Mesothelial cell of epicardium (in vitro differentiated cells): ENCODE results near the gene KATNAL2. TPM values are rescaled to one million over a fixed set of nuclear protein-coding genes. Genes with fewer than 3 reads are reported as not detected.

ENCODE experiments used
- DNase-seq, 2 experiments: peaks; one replicate each; pipeline ENCODE4 v3.0.0; 2021; ENCODE audit warnings: low spot score in 2 of 2; ENCODE audit not compliant: unreplicated experiment in 2 of 2
- H3K27ac Mint-ChIP-seq: 2 replicates; pipeline ENCODE4 v1.8.0; 2021; ENCODE audit warnings: mixed read lengths
- H3K27me3 Mint-ChIP-seq: 2 replicates; pipeline ENCODE4 v1.8.0; 2021; ENCODE audit warnings: low read depth, mixed read lengths
- H3K36me3 Mint-ChIP-seq: 2 replicates; pipeline ENCODE4 v1.8.0; 2021; ENCODE audit warnings: mixed read lengths
- H3K4me1 Mint-ChIP-seq: 2 replicates; pipeline ENCODE4 v1.8.0; 2021; ENCODE audit warnings: mixed read lengths
- H3K4me3 Mint-ChIP-seq: 2 replicates; pipeline ENCODE4 v1.8.0; 2021; ENCODE audit warnings: mild to moderate bottlenecking, moderate library complexity, mixed read lengths
- H3K9me3 Mint-ChIP-seq: 2 replicates; pipeline ENCODE4 v1.8.0; 2021; ENCODE audit warnings: mixed read lengths
- CTCF ChIP-seq: fragments of 200-600 bp; sonication (generic); IDR thresholded peaks from one replicate; pipeline ENCODE4 v1.5.0; 2021; ENCODE audit warnings: antibody characterized with exemption; ENCODE audit not compliant: unreplicated experiment
- total RNA-seq: library from RNA; stranded (reverse); gene quantifications from 3 replicates; pipeline ENCODE4 v1.2.1, GENCODE V29; 2021

Gene KATNAL2
- total RNA-seq = 7.0 to 8.9 TPM (median 8.9 TPM) in 3 replicates

GRCh38 chr18:46917108-46917802 lies at the start of gene KATNAL2, which contains the start of gene PIAS2:
Gene KATNAL2 (plus strand): TSS chr18:46917602. CDS start chr18:46946873, 29,271 bp downstream.
Gene PIAS2 (minus strand): TSS chr18:46917507. CDS start chr18:46917345, 162 bp downstream.
- peak; percentile 72 to 83 for DNase-seq
- Mint-ChIP-seq H3K4me3 (peak within 1 kb of the TSS; percentile 87), H3K36me3 (no peaks in the 10 kb centered on the region), H3K27me3 (no peaks in the 10 kb centered on the region), H3K4me1 (peaks cover 37% of the 10 kb centered on the region), H3K9me3 (no peaks in the 10 kb centered on the region), H3K27ac (peak within 1 kb of the TSS; percentile 89)
- no peak for TF ChIP-seq CTCF

GRCh38 chr18:46868169-46868921 lies 49.1 kb upstream of the KATNAL2 start:
- Mint-ChIP-seq H3K4me1 (no peaks in the 10 kb centered on the region), H3K36me3 (peaks cover 59% of the 10 kb centered on the region), H3K27ac (no peak overlapping the region), H3K9me3 (peaks cover 63% of the 10 kb centered on the region), H3K27me3 (no peaks in the 10 kb centered on the region), H3K4me3 (no peak overlapping the region)
- no peak for TF ChIP-seq CTCF
- no peak for DNase-seq

GRCh38 chr18:46877329-46877987 lies 39.9 kb upstream of the KATNAL2 start:
- H3K27ac Mint-ChIP-seq = no peak overlapping the region
- no peak for TF ChIP-seq CTCF
- no peak overlapping the region for H3K4me3 Mint-ChIP-seq
- peaks cover 67% of the 10 kb centered on the region for H3K9me3 Mint-ChIP-seq
- no peak for DNase-seq
- no peaks in the 10 kb centered on the region for H3K4me1 Mint-ChIP-seq
- peaks cover 72% of the 10 kb centered on the region for H3K36me3 Mint-ChIP-seq
- no peaks in the 10 kb centered on the region for H3K27me3 Mint-ChIP-seq

GRCh38 chr18:46883180-46883579 lies 34.2 kb upstream of the KATNAL2 start:
- H3K36me3 Mint-ChIP-seq = peaks cover 35% of the 10 kb centered on the region

GRCh38 chr18:46886893-46887292 lies 30.5 kb upstream of the KATNAL2 start:
- no peak for TF ChIP-seq CTCF
- Mint-ChIP-seq H3K27ac (no peak overlapping the region), H3K36me3 (peaks cover 44% of the 10 kb centered on the region), H3K9me3 (peaks cover 35% of the 10 kb centered on the region), H3K4me3 (no peak overlapping the region), H3K27me3 (no peaks in the 10 kb centered on the region), H3K4me1 (peaks cover 3% of the 10 kb centered on the region)
- no peak for DNase-seq

More at GRCh38 chr18:46883180-46883579, 34.2 kb upstream of the KATNAL2 start:
- Mint-ChIP-seq H3K9me3 (peaks cover 24% of the 10 kb centered on the region), H3K4me3 (no peak overlapping the region), H3K4me1 (peaks cover 3% of the 10 kb centered on the region), H3K27ac (no peak overlapping the region), H3K27me3 (no peaks in the 10 kb centered on the region)
- no peak for DNase-seq
- TF ChIP-seq CTCF = no peak
